ENCODE measurements around the gene GAL3ST1.

- TF ChIP-seq, protein P1, sequence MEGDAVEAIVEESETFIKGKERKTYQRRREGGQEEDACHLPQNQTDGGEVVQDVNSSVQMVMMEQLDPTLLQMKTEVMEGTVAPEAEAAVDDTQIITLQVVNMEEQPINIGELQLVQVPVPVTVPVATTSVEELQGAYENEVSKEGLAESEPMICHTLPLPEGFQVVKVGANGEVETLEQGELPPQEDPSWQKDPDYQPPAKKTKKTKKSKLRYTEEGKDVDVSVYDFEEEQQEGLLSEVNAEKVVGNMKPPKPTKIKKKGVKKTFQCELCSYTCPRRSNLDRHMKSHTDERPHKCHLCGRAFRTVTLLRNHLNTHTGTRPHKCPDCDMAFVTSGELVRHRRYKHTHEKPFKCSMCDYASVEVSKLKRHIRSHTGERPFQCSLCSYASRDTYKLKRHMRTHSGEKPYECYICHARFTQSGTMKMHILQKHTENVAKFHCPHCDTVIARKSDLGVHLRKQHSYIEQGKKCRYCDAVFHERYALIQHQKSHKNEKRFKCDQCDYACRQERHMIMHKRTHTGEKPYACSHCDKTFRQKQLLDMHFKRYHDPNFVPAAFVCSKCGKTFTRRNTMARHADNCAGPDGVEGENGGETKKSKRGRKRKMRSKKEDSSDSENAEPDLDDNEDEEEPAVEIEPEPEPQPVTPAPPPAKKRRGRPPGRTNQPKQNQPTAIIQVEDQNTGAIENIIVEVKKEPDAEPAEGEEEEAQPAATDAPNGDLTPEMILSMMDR (IDR thresholded peaks at IDR 0.05; ENCODE audit: control extremely low read depth in 1 of 3, insufficient read depth in 1 of 3, low read depth in 1 of 3, low read length in 3 of 3) = no peak
- TF ChIP-seq TEAD4 (IDR thresholded peaks at IDR 0.05; ENCODE audit: low read depth, low read length) (no peak), POLR2A (IDR thresholded peaks at IDR 0.05; ENCODE audit: control extremely low read depth in 1 of 2, low read depth in 2 of 2, low read length in 2 of 2) (no peak), JUN (IDR thresholded peaks at IDR 0.05; ENCODE audit: low read depth, low read length) (no peak), MAFK (IDR thresholded peaks at IDR 0.05; ENCODE audit: low read depth, low read length) (no peak), POLR2AphosphoS5 (IDR thresholded peaks at IDR 0.05; ENCODE audit: low read depth, low read length) (no peak)
- TF ChIP-seq, protein P2, sequence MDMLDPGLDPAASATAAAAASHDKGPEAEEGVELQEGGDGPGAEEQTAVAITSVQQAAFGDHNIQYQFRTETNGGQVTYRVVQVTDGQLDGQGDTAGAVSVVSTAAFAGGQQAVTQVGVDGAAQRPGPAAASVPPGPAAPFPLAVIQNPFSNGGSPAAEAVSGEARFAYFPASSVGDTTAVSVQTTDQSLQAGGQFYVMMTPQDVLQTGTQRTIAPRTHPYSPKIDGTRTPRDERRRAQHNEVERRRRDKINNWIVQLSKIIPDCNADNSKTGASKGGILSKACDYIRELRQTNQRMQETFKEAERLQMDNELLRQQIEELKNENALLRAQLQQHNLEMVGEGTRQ (IDR thresholded peaks at IDR 0.05; ENCODE audit: low read length) = no peak
These were observed 66.8 kb downstream of the GAL3ST1 start for GRCh38 chr22:30507670-30508069.

All from H1 (cell line).